GM19025 (cell line): ENCODE results near the gene CDH4.

Experiments
- ATAC-seq: cut with Tn5 transposase; IDR thresholded peaks from one replicate; pipeline ENCODE4 v1.9.1; 2021; ENCODE audit warnings: mild to moderate bottlenecking, low read depth, moderate library complexity; ENCODE audit not compliant: unreplicated experiment

The CDH4 gene

DNA sequence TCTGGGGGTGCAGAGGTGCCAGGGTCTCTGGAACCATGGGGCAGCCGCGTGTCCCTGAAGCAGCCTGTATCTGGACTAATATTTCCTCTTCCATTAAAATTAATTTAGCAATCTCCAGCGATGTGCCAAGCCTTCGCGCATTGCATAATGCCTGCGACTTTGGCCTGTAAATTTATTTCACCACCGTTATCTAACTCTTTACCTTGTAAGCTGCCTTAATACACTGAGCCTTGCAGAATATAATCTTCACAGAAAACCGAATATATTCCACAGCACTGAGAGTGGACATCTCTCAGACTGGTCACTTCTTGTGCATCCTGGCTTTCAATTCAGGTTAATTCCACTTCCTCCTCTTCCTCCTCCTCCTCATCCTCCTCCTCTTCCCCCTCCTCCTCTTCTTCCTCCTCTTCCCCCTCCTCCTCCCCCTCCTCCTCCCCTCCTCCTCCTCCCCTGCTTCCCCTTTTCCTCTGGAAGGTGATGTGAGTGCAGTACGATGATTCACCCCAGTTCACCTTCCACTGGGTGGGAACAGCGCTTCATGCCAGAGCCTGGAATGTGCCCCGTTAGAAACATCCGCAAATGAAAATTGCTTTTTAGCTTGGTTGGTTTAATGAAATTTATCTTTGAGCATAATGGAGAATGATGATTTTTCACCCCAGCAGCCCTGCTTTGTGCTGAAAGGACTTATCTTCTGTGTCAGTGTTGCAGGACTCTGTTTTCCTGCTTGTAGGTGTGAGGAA lies 101.4 kb downstream of the CDH4 start:
- ATAC-seq: no peak

DNA sequence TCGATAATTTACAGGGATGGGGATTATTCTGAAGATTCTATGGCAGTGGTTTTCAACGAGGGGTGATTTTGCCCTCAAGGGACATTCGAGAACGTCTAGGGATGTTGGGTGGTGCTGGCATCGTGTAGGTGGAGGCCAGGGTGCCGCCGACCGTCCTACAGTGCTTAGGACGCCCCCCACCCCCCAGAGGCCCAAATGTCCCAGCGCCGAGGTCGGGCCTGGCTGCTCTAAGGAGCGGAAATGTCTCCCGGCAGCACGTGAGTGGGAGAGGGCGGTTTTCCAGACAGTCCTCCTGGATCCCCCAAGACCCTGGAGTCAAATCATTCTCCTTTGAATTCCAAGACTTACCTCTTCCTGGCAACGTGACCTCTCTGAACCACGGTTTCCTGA lies 101.9 kb downstream of the CDH4 start:
- ATAC-seq: no peak

DNA sequence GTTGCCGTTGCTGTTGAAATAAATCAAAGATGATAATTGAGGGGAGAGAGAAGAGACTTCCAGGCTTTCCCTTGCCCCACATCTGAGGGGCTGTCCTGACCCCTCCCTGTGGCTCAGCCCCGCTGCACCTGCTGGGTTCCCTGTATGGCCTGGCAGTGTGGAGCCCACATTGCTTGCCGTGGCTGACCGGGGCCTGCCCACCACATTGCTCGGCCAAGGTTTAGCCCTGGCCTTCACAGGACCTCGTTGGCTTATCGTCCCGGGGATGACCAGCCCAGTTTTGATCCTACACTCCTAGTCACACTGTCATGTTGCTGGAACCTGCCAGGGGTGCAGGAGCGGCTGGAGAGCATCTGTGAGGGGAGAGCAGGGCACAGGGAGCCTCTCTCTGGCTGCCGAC lies 102.4 kb downstream of the CDH4 start:
- ATAC-seq: no peak

DNA sequence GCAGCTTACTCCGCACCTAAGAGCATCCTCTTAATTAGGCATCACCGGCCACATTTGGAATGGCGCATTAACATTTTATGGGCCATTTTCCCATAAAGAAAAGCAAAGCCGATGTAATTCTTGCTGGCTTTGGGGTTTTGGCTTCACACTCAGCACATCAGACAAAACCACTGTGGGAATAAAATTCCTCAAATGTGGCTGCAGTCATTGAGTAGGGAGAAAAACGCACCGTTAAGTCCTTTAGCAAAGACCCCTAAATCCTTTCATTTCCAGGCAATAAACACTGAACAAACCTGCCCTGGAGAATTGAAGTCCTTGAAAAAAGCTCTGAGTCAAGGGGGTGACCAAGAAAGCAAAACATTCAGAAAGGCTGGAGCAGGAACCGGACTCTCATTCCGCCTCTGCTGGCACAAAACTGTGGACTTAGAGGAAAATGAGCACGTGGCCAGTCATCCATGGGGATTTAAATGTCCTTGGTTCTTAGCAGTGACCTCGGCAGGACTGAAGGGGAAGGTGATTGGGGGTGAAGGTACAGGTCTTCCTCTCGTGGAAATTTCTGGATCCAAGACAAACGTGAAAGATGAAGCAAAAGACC lies 102.9 kb downstream of the CDH4 start:
- ATAC-seq: no peak

DNA sequence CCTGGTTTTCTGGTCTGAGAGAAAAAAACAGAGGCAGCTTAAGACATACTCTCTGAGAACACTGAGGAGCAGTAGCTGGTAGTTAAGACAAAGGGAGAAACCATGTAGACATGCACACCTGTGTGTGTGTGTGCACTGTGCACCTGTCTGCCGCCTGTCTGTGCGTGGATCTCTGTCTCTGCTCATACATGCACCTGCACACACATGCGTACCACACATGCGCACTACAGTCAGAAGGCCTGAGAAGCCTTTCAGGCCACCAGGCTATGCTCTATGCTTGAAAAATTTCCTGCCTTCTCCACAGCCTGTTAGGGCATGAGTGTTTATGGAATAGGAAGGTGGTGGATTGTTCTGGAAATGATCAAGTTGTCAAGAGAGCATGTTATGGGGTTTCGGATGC lies 103.5 kb downstream of the CDH4 start:
- no peak for ATAC-seq

DNA sequence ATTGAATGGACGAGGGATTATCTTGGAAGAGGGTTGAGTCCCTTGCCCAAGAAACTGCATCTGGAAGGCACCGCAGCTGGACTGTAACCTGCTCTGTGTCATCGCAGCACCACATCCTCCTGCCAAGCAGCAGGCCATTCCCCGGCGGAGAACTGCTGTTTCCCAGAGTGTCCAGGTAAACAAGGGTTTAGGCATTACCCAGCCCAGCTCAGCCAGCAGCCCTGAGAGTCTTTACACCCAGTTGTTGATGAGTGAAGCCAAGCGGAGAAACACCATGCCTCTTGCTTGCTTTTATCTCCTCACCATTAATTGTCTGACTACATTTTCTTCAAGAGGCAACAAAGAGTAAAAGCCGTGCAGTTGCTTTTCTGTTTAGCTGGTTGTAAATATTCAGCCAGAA lies 104.1 kb downstream of the CDH4 start:
- no peak for ATAC-seq

DNA sequence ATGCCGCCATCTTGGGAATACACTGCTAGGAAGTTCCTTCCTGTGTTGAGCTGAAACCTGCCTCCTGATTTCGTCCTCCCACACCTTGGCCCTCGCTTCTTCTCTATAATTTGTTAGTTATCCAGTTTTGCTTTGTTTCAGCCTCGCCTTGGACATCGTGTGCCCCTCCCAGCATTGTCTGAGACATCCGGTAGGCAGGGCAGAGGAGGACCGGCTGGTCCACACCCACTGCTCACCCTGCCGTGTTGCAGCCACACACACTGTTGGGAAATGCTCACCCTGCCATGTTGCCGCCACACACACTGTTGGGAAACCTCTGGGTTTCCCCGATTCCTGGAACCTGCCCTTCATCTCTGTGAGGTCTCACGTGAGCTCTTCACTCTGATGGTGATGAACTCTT lies 105.1 kb downstream of the CDH4 start:
- no peak for ATAC-seq

DNA sequence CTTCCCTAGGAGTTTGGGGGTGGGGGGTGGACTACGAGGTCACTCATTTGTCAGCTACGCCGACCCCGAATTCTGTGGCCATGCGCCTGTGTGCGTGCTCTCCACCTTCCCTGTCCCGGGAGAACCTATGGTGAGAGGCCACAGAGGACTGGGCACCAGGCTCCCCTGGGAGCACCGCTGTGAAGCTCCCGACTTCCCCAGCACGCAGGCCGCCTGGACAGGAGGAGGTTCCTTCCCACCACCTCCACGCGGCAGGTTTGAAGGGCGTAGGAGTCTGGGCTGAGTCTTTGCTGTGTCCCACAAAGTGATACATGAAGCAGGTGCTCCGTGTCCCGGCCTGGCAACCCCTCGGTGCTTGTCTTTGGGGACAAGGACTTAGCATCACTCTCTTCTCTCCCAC lies 107.2 kb downstream of the CDH4 start:
- no peak for ATAC-seq

DNA sequence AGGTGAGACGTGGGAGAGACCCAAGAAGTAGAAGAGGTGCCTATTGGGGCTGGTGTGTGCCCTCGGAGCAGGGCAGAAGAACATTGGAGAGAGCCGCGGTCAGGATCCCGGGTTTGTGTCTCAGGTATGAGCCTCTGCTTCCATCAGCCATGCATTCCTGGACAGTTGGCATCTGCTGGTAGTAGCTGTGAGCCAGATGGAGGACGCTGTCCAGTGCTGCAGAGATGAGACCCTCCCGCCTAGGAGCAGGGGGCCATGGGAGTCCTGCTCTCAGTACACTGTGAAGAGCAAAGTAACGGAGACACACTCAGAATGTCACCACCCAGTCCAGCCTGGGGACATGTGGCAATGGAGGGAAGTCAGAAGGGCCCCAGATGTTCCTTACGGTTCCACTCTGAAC lies 108.2 kb downstream of the CDH4 start:
- no peak for ATAC-seq

DNA sequence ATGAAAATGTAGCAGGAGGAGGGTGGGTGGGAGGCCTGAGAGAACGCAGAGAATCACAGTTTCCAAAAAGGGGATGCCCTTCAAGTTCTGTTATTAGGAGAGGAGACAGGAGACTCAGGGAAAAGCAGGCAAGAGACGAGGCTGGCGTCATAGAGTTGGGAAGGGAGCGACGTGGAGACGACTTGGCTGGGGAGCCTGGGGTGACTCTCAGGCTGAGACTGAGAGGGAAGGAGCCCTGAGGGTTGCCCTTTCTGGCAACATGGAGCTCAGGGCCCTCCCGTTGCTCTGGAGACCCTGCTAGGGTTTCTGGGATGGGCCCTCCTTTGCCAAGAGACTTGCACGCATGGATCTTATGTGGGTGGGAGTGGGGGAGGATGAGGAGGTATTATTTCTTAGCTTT lies 108.9 kb downstream of the CDH4 start:
- ATAC-seq: no peak

DNA sequence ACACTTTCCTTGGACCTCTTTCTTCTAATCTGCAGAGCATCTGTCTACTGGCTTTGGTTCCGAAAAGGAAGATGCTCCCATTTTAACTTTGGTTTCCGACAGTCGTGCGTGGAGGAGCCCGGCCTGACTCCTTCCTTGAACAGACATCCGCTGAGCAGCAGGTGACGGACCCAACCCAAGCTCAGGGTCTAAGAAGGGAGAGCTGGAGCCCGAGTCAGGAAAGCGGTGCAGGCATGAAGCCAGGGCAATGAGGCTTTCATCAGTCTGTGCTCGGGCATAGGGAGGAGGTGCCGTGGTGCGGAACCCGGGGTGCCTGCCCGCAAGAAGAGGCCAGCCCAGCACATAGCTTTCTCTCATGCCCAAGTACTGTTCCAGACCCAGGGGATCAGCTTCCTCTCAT lies 109.4 kb downstream of the CDH4 start:
- no peak for ATAC-seq

DNA sequence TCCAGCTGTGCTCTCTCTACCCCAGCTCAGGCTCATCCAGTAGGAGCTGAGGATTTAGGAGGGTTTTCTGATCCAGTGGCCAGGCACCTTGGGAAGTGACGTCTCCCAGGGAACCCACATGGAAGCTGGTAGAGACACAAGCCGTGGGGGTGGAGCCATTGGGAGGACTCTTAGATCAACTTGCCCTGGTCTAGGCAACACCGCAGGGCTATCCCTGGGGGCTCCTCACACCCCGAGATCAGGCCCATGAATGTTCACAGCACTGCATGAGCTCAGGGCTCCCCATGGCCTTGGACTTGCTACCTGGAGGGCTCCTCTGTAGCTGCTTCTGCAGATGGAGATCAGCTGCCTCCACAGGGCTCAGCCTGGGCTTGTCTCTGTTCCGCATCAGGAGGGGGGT lies 112.1 kb downstream of the CDH4 start:
- no peak for ATAC-seq

DNA sequence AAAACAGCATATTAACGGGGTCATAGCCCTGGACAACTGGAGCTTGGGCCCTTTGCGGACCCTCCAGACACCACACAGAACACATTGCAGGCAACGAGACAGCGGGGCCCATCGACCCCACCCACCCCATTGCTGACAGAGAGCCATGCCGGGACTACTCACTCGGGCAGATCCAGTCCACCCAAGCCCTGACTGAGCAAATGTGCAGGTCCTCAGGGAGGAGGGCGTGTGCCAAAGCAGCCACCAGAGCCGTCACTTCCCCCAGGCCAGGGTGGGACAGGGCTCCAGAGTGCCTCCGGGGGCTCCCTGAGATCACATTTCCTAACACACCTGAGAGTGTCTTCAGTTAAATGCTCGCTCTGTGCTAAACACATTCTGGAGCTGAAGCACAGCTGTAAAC lies 114.9 kb downstream of the CDH4 start:
- ATAC-seq: no peak

DNA sequence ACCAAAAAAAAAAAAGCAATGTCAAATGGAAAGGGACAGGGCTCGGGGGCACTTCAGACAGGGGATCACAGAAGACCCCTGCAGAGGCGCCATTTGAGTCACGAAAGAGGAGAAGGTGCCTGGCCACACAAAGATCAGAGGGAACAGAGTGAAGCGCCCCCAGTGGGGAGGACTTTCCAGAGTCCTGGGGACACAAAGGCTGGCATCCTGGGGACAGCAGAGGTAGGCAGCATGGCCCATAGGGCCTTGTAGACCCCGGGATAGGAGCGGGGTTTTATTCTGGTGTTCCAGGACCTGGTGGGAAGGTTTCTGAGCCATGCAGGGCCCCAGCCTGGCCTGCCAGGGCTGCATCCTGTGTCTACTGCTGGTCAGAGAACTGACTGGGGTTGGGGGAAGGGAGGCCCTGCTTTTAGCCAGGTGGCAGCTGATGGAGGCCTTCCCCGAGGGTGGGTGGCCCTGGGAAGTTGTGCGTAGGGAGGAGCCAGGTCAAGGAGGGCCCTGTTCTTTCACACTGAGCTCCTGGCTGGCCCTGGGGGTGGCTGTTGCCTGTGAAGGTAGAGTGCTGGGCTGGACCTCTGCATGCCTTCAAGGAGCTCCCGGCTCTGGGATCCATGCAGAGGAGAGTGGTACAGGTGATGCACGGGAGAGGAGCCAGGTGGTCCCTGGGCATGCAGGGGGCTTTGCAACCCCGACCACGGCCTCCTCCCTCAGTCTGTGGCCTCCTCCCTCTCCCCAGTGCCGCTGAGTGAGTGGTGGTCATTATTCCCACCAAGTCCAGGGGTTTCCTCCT lies 117.9 kb downstream of the CDH4 start:
- ATAC-seq: no peak

DNA sequence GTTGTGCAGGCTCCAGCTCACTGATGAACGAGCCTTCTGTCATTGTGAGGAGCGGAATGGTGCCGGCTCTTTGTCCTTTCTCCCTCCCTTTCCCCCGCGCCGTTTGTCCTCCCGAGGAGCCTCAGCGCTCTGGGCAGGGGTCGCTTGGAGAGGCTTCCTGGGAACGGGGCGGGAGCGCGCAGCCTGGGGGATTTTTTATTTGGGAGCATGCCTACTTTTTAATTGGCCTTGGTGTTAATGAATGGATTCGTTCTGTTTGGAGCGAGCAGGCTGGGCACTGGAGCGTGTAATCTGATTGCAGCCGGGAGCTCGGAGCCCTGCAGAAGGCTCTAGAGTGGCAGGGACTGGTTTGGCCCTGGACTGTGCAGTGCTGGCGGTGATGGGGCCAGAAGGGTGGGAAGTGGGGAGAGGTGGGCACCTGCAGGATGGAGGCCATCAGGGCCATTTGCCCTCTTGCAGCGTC lies 118.8 kb downstream of the CDH4 start:
- ATAC-seq: no peak

DNA sequence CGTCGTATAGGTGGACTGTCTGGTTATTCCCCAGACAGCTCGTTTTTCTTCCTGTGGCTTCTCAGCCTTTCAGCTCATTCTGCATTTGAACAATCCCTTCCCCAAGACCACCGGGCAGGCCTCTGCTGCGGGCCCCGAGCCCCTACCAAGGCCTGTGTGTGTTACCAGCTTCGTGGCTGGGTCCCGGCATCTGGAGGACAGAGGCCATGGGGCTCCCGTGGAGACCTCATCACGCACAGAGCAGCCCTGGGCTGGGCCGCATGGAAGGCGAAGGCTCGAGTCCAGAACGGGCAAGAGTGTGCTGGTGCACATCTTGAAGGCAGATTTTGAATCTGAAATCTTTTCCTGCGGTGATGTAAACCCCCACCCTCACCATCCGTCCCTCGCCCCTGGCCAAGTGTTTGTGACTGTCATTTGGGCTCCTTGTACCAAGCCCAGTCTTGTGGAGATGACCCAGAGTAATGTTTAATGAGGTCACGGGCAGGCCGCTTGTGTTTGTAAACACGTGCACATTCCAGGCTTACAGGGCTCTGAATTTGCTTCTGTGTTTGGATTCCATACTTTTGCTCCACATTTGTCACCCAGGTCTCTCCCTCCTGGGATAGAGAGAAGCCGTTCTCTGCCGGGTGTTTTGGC lies 119.6 kb downstream of the CDH4 start:
- ATAC-seq: no peak

DNA sequence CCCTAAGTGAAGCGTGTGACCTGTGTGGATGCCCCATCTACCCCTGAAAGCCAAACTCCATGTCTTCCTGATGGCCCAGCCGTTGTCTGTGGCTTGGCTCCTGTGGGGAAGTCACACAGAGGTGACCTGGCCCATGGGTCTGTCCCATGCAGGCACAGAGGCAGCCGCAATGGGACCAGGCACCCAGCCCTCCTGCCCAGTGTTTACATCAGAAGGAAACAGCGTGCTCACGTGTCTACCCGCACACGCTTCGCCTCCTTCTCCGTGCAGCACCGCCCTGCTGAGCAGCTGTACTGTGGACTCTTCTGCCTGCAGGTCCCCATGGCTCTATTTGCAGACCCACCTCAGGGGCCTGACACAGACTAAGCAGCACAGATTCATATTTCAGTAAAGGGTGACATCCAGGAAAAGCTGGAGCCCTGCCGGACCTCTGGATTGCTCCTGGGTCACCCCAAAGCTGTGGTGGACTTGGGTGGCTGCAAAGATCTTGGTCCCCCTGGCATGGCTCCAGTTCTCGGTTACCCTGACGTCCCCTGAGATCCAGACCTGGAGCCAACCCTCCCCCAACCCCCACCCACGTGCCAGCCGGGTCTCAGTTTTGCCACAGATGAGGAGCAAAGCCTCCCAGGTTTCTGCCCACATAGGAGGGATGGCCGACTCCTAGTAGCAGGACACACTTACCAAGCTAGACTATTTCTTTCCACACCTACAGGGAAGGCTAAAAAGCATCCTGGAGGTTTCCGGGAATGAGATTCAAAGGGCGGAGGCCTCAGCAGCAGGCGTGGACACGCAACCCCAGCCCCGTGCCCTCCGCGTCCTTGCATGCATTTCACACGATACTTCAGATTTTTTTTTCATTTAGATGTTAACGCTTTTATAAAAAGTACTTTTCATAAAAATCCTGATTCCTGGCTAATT lies 120.3 kb downstream of the CDH4 start:
- no peak for ATAC-seq

DNA sequence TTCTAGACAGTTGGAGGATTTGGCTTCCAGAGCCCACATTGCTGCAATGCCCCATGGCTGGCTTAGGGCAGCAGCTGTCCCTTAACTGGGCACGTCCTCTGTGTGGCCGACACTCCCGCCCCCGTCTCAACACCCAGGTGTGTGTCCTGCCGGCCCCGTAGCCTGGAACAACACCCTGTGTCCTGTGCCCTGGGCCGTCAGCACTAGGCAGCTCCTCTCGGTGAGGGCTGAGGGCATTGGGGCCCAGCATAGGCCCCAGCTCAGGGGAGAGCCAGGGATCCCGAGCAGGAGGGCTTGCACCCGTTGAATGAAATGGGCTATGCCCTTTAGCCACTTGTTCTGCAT lies 121.0 kb downstream of the CDH4 start:
- ATAC-seq: no peak

DNA sequence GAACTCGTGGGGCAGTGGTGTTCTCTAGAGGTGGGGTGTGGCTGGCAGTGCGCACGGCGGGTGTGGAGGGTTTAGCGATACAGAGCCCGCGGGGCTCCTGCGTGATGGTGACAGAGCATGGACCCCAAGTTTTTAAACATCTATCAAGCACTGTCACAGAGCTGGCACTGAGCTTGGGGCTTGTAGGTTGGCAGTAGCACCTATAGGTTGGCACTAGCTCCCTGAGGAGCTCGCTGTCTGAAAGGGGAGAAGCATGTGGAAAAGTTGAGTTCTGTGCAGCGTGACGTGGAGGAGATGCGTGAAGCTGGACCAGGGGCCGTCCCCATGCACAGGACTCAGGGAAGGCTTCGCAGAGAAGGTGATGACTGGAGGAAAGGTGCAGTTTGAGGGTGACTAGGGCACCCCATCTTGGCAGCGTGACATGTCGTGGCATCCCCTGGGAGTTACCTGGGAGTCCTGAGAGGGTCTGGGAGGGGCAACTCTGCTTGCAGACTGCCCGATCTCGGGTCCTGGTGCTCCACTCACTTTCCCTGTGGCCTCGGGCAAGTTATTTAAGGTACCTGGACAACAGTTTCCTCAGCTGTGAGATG lies 122.0 kb downstream of the CDH4 start:
- no peak for ATAC-seq
